ENCODE measurements around the gene DOCK3. TPM values are rescaled to one million over a fixed set of nuclear protein-coding genes. Genes with fewer than 3 reads are reported as not detected.

Gene DOCK3
- total and polyA plus RNA-seq, 4 donors = 0.01 to 0.08 (median 0.06) TPM; not detected in 1

GRCh38 chr3:51396401-51396800 lies 721.7 kb downstream of the DOCK3 start (continued):
- no peak for TF ChIP-seq REST (IDR thresholded peaks at IDR 0.05)
- no peak for TF ChIP-seq YY1 (IDR thresholded peaks at IDR 0.05)

GRCh38 chr3:51397392-51397791 lies 722.7 kb downstream of the DOCK3 start:
- no peak overlapping the region for H3K9ac ChIP-seq (ENCODE audit: low read depth in 1 of 2, low read length in 2 of 2)
- peaks cover 12 to 23% (median 17%) of the 10 kb centered on the region in 4 donors for H3K4me1 ChIP-seq (ENCODE audit: control insufficient read depth in 4 of 4, insufficient read depth in 4 of 4, low read length in 3 of 4)
- 86% methylated on average over 5 of the region's 5 CpGs for whole genome bisulfite sequencing
- no peak for DNase-seq (ENCODE audit: low spot score)
- H3K27me3 ChIP-seq (ENCODE audit: control insufficient read depth in 4 of 4, insufficient read depth in 4 of 4, low read length in 3 of 4) = no peaks in the 10 kb centered on the region
- no peaks in the 10 kb centered on the region for H3K9me3 ChIP-seq (ENCODE audit: control insufficient read depth in 4 of 4, low read length in 3 of 4)
- no peak overlapping the region for H3K4me3 ChIP-seq (ENCODE audit: low read depth in 1 of 3, low read length in 3 of 3)
- no peak overlapping the region for H3K27ac ChIP-seq (ENCODE audit: low read depth in 1 of 2, low read length in 2 of 2)
- no peak for TF ChIP-seq MAX (IDR thresholded peaks at IDR 0.05)
- TF ChIP-seq SP1 (IDR thresholded peaks at IDR 0.05) = no peak
- no peak for TF ChIP-seq HNF4A (conservative IDR thresholded peaks at IDR 0.05)
- TF ChIP-seq YY1 (IDR thresholded peaks at IDR 0.05) = no peak
- no peak for TF ChIP-seq FOXA2 (IDR thresholded peaks at IDR 0.05)
- peaks cover 6 to 57% (median 17%) of the 10 kb centered on the region in 4 donors for H3K36me3 ChIP-seq (ENCODE audit: control insufficient read depth in 4 of 4, insufficient read depth in 3 of 4, low read depth in 1 of 4, low read length in 3 of 4)

- Histone ChIP-seq H3K4me1 (ENCODE audit: control insufficient read depth in 4 of 4, insufficient read depth in 4 of 4, low read length in 3 of 4) (peaks cover 3 to 10% (median 6%) of the 10 kb centered on the region in 4 donors), H3K27ac (ENCODE audit: low read depth in 1 of 2, low read length in 2 of 2) (no peak overlapping the region), H3K36me3 (ENCODE audit: control insufficient read depth in 4 of 4, insufficient read depth in 3 of 4, low read depth in 1 of 4, low read length in 3 of 4) (peaks cover under 1 to 61% (median 23%) of the 10 kb centered on the region in 4 donors), H3K9me3 (ENCODE audit: control insufficient read depth in 4 of 4, low read length in 3 of 4) (no peaks in the 10 kb centered on the region), H3K9ac (ENCODE audit: low read depth in 1 of 2, low read length in 2 of 2) (no peak overlapping the region), H3K4me3 (ENCODE audit: low read depth in 1 of 3, low read length in 3 of 3) (no peak overlapping the region), H3K27me3 (ENCODE audit: control insufficient read depth in 4 of 4, insufficient read depth in 4 of 4, low read length in 3 of 4) (no peaks in the 10 kb centered on the region)
- no peak for TF ChIP-seq SP1 (IDR thresholded peaks at IDR 0.05)
- TF ChIP-seq EGR1 (IDR thresholded peaks at IDR 0.05; ENCODE audit: low read depth in 2 of 2) = no peak
- no peak for TF ChIP-seq ATF3 (IDR thresholded peaks at IDR 0.05)
- TF ChIP-seq RXRA (IDR thresholded peaks at IDR 0.05) = no peak
- no peak for TF ChIP-seq TAF1 (conservative IDR thresholded peaks at IDR 0.05)
- no peak for TF ChIP-seq MAX (IDR thresholded peaks at IDR 0.05)
- TF ChIP-seq HNF4A (conservative IDR thresholded peaks at IDR 0.05) = no peak
- no peak for TF ChIP-seq CTCF (IDR thresholded peaks at IDR 0.05; ENCODE audit: low read depth, low read length, missing input control)
- TF ChIP-seq YY1 (IDR thresholded peaks at IDR 0.05) = no peak
- no peak for TF ChIP-seq FOXA2 (IDR thresholded peaks at IDR 0.05)
- TF ChIP-seq HNF4G (IDR thresholded peaks at IDR 0.05) = no peak
- no peak for TF ChIP-seq RAD21 (IDR thresholded peaks at IDR 0.05)
- TF ChIP-seq GABPA (IDR thresholded peaks at IDR 0.05 in 1 of 2, conservative IDR thresholded peaks at IDR 0.05 in 1 of 2) = no peak
- no peak for TF ChIP-seq JUND (IDR thresholded peaks at IDR 0.05)
- TF ChIP-seq NR2F2 (IDR thresholded peaks at IDR 0.05) = no peak
- 87% methylated on average over 8 of the region's 8 CpGs for WGBS
- no peak for DNase-seq (ENCODE audit: low spot score)
Observed at GRCh38 chr3:51398595-51399310, 724.0 kb downstream of the DOCK3 start.

All from liver (tissue), 9 donors.